WERI-Rb-1 (cell line): ENCODE measurements around the gene CTNNAL1.
A peak's percentile ranks its signal among the peaks of the same experiment; 100 is the strongest.

Experiments used
- DNase-seq: peaks from one replicate; pipeline ENCODE4 v3.0.0-alpha.2; 2020
- H3K27ac ChIP-seq: fragments of 250-450 bp; sonication (Bioruptor Pico); 2 replicates; pipeline ENCODE4 v1.5.1; 2020; ENCODE audit warnings: mild to moderate bottlenecking, moderate library complexity
- H3K27me3 ChIP-seq: fragments of 250-450 bp; sonication (Bioruptor Pico); 2 replicates; pipeline ENCODE4 v1.5.1; 2021; ENCODE audit warnings: mild to moderate bottlenecking, low read depth, moderate library complexity; ENCODE audit not compliant: insufficient read depth, severe bottlenecking
- H3K36me3 ChIP-seq: fragments of 250-450 bp; sonication (Bioruptor Pico); 2 replicates; pipeline ENCODE4 v1.5.1; 2020; ENCODE audit warnings: mild to moderate bottlenecking, moderate library complexity
- H3K4me3 ChIP-seq: 2 replicates; pipeline ENCODE4 v1.5.1; 2011; ENCODE audit warnings: low read depth, mild to moderate bottlenecking, control low read depth, low read length
- H3K9me3 ChIP-seq: fragments of 250-450 bp; sonication (Bioruptor Pico); 2 replicates; pipeline ENCODE4 v1.5.1; 2021; ENCODE audit warnings: mild to moderate bottlenecking, moderate library complexity; ENCODE audit not compliant: severe bottlenecking
- CTCF ChIP-seq: IDR thresholded peaks from 2 replicates; pipeline ENCODE4 v1.5.1; 2011; ENCODE audit warnings: low read depth, mild to moderate bottlenecking, control low read depth, inconsistent platforms, low read length

Gene CTNNAL1

GRCh38 chr9:108996643-108997042, 16.7 kb downstream of the CTNNAL1 start:
- TF ChIP-seq CTCF = no peak
- Histone ChIP-seq H3K27ac (no peak overlapping the region), H3K4me3 (no peak overlapping the region), H3K36me3 (peaks cover 79% of the 10 kb centered on the region), H3K9me3 (no peaks in the 10 kb centered on the region), H3K27me3 (no peaks in the 10 kb centered on the region)
- DNase-seq = no peak

- no peak for TF ChIP-seq CTCF
- Histone ChIP-seq H3K4me3 (no peak overlapping the region), H3K36me3 (peaks cover 93% of the 10 kb centered on the region), H3K27ac (no peak overlapping the region), H3K27me3 (no peaks in the 10 kb centered on the region), H3K9me3 (no peaks in the 10 kb centered on the region)
- no peak for DNase-seq
These were observed 18.6 kb downstream of the CTNNAL1 start for GRCh38 chr9:108994695-108995094.

GRCh38 chr9:108991479-108991878, 21.8 kb downstream of the CTNNAL1 start:
- peaks cover 4% of the 10 kb centered on the region for H3K9me3 ChIP-seq
- H3K4me3 ChIP-seq = no peak overlapping the region
- peak; percentile 30 for DNase-seq
- H3K36me3 ChIP-seq = peaks cover 83% of the 10 kb centered on the region
- no peaks in the 10 kb centered on the region for H3K27me3 ChIP-seq
- TF ChIP-seq CTCF = no peak
- no peak overlapping the region for H3K27ac ChIP-seq

- peaks cover 75% of the 10 kb centered on the region for H3K36me3 ChIP-seq
- TF ChIP-seq CTCF = no peak
- H3K4me3 ChIP-seq = no peak overlapping the region
- DNase-seq = no peak
- H3K27me3 ChIP-seq = no peaks in the 10 kb centered on the region
- no peak overlapping the region for H3K27ac ChIP-seq
- peaks cover 4% of the 10 kb centered on the region for H3K9me3 ChIP-seq
These were observed 29.4 kb downstream of the CTNNAL1 start for GRCh38 chr9:108983885-108984284.

GRCh38 chr9:108980893-108981292, 32.4 kb downstream of the CTNNAL1 start:
- TF ChIP-seq CTCF = no peak
- Histone ChIP-seq H3K9me3 (no peaks in the 10 kb centered on the region), H3K27me3 (no peaks in the 10 kb centered on the region), H3K36me3 (peaks cover 89% of the 10 kb centered on the region), H3K27ac (no peak overlapping the region), H3K4me3 (no peak overlapping the region)
- no peak for DNase-seq

- Histone ChIP-seq H3K27ac (no peak overlapping the region), H3K9me3 (no peaks in the 10 kb centered on the region), H3K4me3 (no peak overlapping the region), H3K27me3 (no peaks in the 10 kb centered on the region), H3K36me3 (peaks cover 76% of the 10 kb centered on the region)
- DNase-seq = no peak
- no peak for TF ChIP-seq CTCF
These were observed 35.1 kb downstream of the CTNNAL1 start for GRCh38 chr9:108978205-108978604.
